AG10803 (cell line): ENCODE measurements around the gene CACNA2D1.

ENCODE experiments used
- DNase-seq: peaks from one replicate; pipeline ENCODE4 v3.0.0; 2010; ENCODE audit warnings: low read depth
- H3K4me3 ChIP-seq: 2 replicates; pipeline ENCODE4 v1.5.1; 2011; ENCODE audit warnings: mild to moderate bottlenecking, low read length, control low read depth
- CTCF ChIP-seq: conservative IDR thresholded peaks from 2 replicates; pipeline ENCODE4 v1.5.1; 2011; ENCODE audit warnings: mild to moderate bottlenecking, low read length, control low read depth, inconsistent platforms

Gene CACNA2D1

GRCh38 chr7:82317760-82318159 is 125.8 kb downstream of the CACNA2D1 start:
- H3K4me3 ChIP-seq: no peak overlapping the region
- TF ChIP-seq CTCF: no peak
- no peak for DNase-seq

GRCh38 chr7:82317257-82317721 is 126.3 kb downstream of the CACNA2D1 start:
- H3K4me3 ChIP-seq: no peak overlapping the region
- TF ChIP-seq CTCF: no peak
- DNase-seq: no peak

GRCh38 chr7:82313269-82313668 is 130.3 kb downstream of the CACNA2D1 start:
- no peak overlapping the region for H3K4me3 ChIP-seq
- DNase-seq: no peak
- no peak for TF ChIP-seq CTCF

- no peak for DNase-seq
- no peak overlapping the region for H3K4me3 ChIP-seq
- TF ChIP-seq CTCF: no peak
Observed at GRCh38 chr7:82312646-82313045, 130.9 kb downstream of the CACNA2D1 start.

DNA sequence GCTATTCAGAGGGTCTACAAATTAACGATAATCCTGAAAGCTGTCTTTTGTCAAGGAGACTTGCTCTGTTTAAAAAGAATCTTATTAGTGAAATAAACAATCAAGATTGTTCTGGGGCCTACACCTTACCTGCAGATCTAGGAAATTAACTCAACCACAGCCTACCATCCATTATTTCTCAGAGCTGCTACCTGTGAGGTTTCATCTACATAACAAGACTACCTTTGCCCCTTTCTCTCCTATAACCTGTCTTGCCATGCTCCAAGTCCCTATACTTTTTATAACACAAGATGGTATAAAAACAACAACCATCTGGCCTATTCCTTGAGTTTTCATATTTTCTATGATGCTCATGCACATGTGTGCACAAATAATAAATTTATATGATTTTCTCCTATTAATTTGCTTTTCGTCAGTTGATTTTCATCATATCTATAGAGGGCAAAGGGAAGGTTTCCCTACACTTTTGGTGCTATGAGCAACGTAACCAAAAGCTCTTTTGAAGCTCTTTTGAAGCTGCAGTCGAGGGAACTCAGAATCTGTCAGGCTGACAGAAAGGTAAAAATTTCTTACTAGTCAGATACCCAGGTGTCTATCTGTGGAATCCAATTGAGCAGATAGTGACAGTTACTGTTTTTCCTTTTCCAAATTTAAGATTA is 138.1 kb downstream of the CACNA2D1 start:
- no peak overlapping the region for H3K4me3 ChIP-seq
- no peak for TF ChIP-seq CTCF
- no peak for DNase-seq

DNA sequence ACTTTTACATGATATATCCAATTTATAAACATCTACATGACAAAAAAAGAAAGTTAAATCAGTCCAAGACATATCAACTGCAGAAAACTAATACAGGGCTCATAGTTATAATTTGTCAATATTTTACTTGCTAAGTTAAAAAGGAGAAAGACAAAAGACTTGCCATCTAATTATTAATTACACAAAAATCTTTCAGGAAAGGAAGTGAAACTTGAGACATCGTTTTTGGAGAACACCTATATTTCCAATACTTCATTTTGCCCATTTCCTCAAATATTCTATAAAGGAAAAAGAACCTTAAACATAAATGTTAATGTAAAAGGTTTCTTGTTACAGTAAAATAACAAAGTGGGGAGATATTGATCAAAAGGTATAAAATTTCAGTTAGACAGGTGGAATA is 148.7 kb downstream of the CACNA2D1 start:
- DNase-seq: no peak
- TF ChIP-seq CTCF: no peak
- no peak overlapping the region for H3K4me3 ChIP-seq

GRCh38 chr7:82294382-82294784 is 149.2 kb downstream of the CACNA2D1 start:
- DNase-seq: peak; percentile 33
- TF ChIP-seq CTCF: no peak
- H3K4me3 ChIP-seq: no peak overlapping the region
